Smooth muscle cell of the pulmonary artery (primary cell): ENCODE data around the gene LCP2. TPM values are rescaled to one million over a fixed set of nuclear protein-coding genes. Genes with fewer than 3 reads are reported as not detected.

ENCODE experiments used
- total RNA-seq: library from RNA; depleted of rRNA; stranded (reverse); fragments of >200 nt; gene quantifications from 2 replicates; pipeline ENCODE4 v1.2.3, GENCODE V29; 2014

The LCP2 gene
- total RNA-seq = not detected in 2 replicates

GRCh38 chr5:170297589-170298462, at the start of gene LCP2:
LCP2 (minus strand) TSS chr5:170297777; CDS start chr5:170297611, 166 bp downstream.

GRCh38 chr5:170232786-170233185, 64.8 kb downstream of the LCP2 start, which contains the start of gene C5orf58:
C5orf58 (plus strand) TSS chr5:170232985; CDS start chr5:170234977, 1,992 bp downstream.

Other genes starting within 250 kb of the LCP2 start
- gene FOXI1, start 191.9 kb downstream of the LCP2 start, total RNA-seq = not detected in 2 replicates
- not detected in 2 replicates for gene C5orf58, start 64.8 kb downstream of the LCP2 start, total RNA-seq
- 0.07 and 0.39 TPM in 2 replicates for gene KCNMB1, start 91.6 kb upstream of the LCP2 start, total RNA-seq
- not detected in 2 replicates for gene KCNIP1, start 206.2 kb upstream of the LCP2 start, total RNA-seq